GOT3 (cell line): ENCODE measurements around the gene TNFSF10.
"Not testable (repeated sequence)": the region's sequence is repeated elsewhere in the genome, so short reads cannot be mapped to it uniquely, and the experiment has no call there.

Source experiments
- DNase-seq: peaks from one replicate; lab custom pipeline; 2025; ENCODE audit warnings: mixed read lengths; lab: John Stamatoyannopoulos, UW

Gene TNFSF10

GRCh38 chr3:172516318-172517214 lies 6.7 kb downstream of the TNFSF10 start:
- DNase-seq = no peak

GRCh38 chr3:172515130-172515918 lies 7.9 kb downstream of the TNFSF10 start:
- DNase-seq = no peak

DNA sequence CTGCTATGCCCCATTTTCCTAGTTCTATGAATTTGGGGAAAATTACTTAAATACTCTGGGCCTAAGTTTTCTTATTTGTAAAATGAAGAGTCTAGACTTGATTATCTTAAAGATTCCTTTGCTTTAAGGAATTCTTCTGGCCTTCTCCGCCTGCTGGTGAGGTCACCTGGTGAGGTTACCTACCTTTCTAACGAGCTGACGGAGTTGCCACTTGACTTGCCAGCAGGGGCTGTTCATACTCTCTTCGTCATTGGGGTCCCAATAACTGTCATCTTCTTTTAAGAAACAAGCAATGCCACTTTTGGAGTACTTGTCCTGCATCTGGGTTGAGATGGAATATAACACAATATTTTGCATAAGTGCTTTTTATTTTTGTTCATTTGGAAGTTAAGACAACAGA lies 8.6 kb downstream of the TNFSF10 start:
- no peak for DNase-seq

DNA sequence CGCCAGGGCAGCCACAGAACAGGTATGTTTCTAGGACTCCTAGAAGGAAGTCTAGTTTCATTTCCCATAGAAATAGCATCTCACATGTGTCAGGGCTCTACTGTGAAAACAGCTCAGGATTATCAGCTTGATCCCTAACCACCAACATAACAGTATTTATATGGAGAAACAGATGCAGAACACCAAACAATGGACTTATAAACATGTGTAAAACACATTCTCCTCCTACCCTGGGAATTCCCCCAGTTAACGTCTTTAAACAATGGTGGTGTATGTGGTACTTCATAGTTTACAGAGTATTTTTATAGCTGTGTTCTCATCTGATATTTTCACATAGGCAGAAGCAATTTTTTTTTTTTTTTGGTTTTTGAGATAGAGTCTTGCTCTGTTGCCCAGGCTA lies 9.7 kb downstream of the TNFSF10 start:
- no peak for DNase-seq

- DNase-seq = no peak
These were observed 11.2 kb downstream of the TNFSF10 start for GRCh38 chr3:172511783-172512762.

DNA sequence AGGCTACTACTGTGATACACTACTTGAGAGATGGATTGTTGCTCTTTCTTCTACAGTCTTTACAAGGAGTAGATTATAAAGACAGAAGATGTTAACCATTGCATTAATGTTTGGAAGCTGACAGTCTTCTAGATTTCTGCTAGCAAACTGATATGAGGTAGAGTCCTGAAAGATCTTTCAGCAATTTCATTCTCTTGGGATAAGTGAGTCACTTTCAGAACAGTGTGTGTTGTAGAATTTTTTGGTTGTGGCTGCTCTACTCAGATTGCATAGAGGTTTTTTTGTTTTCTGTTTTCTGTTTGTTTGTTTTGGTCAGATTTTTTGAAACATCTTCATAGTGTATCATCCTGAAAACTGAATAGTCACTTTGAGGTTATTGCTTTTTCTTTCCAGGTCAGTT lies 17.1 kb downstream of the TNFSF10 start:
- DNase-seq = no peak

DNA sequence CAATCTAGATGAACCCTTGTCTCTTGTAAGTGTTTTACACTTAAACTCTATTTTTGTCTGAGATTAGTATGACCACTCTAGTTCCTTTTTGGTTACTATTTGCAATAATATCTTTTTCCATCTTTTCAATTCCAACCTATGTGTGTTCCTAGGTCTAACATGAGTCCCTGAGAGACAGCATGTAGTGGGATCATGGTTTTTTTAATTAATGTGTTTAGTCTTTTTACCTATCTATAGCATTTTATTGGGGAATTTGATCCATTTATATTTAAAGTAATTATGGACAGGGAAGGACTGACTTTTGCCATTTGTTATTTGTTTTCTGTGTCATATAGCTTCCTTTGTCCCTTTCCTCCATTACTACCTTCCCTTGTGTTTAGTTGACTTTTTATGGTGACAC lies 21.7 kb downstream of the TNFSF10 start:
- DNase-seq = no peak

DNA sequence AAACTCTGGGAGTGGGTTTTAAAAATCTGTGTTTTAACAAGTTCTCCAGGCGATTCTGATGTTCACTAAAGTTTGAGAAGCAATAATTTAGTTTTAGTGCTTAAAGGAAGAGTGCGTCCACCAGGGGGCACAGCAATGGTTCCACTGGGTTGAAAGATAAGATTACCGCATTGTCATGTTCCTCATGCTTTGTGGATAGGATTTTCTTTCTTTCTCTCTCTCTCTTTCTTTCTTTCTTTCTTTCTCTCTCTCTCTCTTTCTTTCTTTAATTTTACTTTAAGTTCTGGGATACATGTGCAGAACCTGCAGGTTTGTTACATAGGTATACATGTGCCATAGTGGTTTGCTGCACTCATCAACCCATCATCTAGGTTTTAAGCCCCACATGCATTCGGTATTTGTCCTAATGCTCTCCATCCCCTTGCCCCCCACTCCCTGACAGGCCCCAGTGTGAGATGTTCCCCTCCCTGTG lies 33.0 kb downstream of the TNFSF10 start:
- DNase-seq = not testable (repeated sequence)

DNA sequence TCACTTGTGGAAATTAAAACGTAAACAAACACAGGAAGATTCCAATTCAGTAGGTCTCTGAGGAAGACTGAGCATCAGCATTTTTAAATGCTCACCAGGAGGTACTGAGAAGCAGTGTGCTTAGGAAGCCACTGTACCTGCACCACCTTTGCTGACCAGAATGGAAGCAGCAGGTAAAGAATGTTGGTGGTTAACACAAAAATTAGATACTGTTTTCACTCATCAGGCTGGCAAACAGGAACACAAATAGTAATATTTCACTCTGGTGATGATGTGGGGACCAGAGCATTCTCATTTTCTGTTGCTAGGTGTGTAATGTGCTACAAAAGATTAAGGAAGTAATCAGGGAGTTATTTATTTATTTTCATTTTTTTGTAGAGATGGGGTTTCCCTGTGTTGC lies 45.1 kb downstream of the TNFSF10 start:
- no peak for DNase-seq

GRCh38 chr3:172476347-172476746 lies 46.9 kb downstream of the TNFSF10 start:
- no peak for DNase-seq

GRCh38 chr3:172475703-172476102 lies 47.5 kb downstream of the TNFSF10 start:
- no peak for DNase-seq

DNA sequence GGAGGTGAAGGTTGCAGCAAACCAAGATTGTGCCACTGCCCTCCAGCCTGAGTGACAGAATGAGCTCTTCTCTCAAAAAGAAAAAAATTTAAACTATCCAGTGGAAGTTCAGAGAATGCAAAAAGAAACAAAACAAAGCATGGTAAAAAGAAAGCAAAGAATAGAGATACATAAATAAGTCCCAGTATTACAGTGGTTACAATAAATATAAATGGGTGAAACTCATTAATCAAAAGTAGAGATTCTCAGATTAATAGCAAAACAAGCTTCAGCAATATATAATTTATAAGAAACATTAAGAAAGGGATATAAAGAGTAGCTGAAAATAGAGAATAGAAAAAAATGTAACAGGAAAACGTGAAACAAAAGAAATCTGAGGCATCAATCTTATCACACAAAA lies 51.3 kb downstream of the TNFSF10 start:
- no peak for DNase-seq

DNA sequence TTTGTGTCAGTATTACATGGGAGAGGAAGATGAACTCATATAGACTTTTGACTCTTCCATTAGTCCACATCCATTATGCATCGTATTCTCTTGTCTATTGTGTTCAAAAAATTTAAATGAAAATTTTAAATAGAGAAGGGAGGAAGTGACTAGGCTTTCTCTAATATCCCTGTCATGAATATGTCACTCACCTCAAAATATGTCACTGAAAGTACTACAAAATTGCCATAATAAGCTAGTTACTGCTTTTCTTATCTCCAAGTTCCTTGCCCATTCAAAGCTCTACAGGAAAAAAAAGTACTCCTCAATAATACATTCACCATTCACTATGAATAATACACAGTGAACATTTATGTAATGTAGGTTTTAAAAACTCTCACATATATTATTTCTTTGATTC lies 52.6 kb downstream of the TNFSF10 start:
- no peak for DNase-seq

DNA sequence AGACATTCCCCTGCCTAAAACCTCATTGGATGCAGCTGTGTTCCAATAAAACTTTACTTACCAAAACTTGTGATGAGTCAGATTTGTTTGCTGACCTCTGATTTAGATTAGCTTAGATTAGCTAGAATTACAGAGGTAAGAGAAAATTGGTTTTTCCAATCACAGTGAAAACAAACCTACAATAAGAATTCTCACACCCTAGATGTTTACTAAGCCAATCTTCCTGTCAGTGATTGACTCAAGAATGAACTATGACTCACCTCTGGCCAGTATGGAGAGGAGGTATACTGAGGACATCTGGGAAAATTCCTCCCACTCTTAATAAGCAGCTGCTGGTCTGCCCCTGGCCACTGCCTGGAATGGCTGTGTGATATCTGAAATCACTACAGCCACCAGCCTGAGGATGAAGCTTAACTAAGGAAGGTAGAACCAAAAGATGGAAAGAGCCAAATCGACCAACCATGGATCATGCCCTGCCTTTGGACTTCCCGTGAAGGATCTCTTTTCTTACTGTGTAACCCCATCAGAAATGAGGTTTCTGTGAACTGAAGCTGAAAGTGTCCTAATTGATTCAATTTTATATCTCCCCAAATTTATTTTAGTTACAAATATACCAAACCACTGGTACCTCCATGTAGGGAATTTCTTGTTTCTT lies 55.9 kb downstream of the TNFSF10 start:
- DNase-seq = no peak

DNA sequence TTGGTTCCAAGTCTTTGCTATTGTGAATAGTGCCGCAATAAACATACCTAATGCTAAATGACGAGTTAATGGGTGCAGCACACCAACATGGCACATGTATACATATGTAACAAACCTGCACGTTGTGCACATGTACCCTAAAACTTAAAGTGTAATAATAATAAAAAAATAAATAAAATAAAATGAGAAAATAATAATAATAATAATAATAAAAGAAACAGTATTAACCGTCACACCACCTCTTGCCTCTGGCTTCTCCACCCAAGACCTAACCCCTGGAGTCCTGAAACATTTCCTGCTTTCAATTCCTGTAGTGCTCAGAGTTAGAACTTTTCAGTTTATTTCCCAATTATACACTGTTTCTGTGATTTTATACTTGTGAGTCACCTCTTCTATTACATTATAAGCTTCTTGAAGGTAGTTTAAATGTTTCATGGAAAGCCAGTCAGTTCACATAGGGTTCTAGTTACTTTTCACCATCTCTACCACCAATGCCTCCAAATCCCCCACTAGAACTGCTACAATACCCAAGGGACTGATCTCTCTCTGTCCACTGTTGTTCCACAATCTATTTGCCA lies 56.6 kb downstream of the TNFSF10 start:
- DNase-seq = no peak

- DNase-seq = no peak
These were observed 57.9 kb downstream of the TNFSF10 start for GRCh38 chr3:172465281-172465680.

GRCh38 chr3:172464306-172464705 lies 58.9 kb downstream of the TNFSF10 start:
- no peak for DNase-seq

GRCh38 chr3:172461530-172462138 lies 61.6 kb downstream of the TNFSF10 start:
- no peak for DNase-seq

- no peak for DNase-seq
These were observed 66.8 kb downstream of the TNFSF10 start for GRCh38 chr3:172456404-172456803.
